GM15510 (cell line): Measurements from ENCODE around the gene OR2V2.

Experiments used
- POLR2A ChIP-seq: IDR thresholded peaks from 3 replicates; pipeline ENCODE4 v1.6.1; 2011; ENCODE audit warnings: borderline replicate concordance; ENCODE audit not compliant: insufficient read length; ENCODE audit errors: extremely low read depth

OR2V2 gene

GRCh38 chr5:181204826-181205760, 57.7 kb downstream of the OR2V2 start, which contains the start of gene TRIM7:
TSS of gene TRIM7 (minus strand) at chr5:181205196. CDS start at chr5:181205110, 86 bp downstream.
- TF ChIP-seq POLR2A = no peak

GRCh38 chr5:181205761-181206649, 58.6 kb downstream of the OR2V2 start:
- no peak for TF ChIP-seq POLR2A

GRCh38 chr5:181207214-181207959, 60.0 kb downstream of the OR2V2 start:
- no peak for TF ChIP-seq POLR2A

- no peak for TF ChIP-seq POLR2A
Measured at GRCh38 chr5:181207960-181208253, 60.5 kb downstream of the OR2V2 start.
